Spleen (tissue), 11 donors: ENCODE data around the gene B3GALNT2. TPM values are rescaled to one million over a fixed set of nuclear protein-coding genes. Genes with fewer than 3 reads are reported as not detected.

Experiments
- DNase-seq: peaks from one replicate; pipeline ENCODE4 v3.0.0-alpha.2; 2020
- H3K27ac ChIP-seq, 8 donors: fragments of 200-600 bp; sonication (generic) in 7 of 8; 1 replicate in 4 of 8; 2 replicates in 4 of 8; pipeline versions ENCODE4 v1.5.0 to v1.8.0; 2016 to 2021; ENCODE audit warnings: inconsistent platforms in 4 of 8, mild to moderate bottlenecking in 4 of 8, moderate library complexity in 1 of 8
- H3K27me3 ChIP-seq, 7 donors: fragments of 200-600 bp; sonication (generic) in 6 of 7; replicated peaks in 1 of 7; 1 replicate in 4 of 7; 2 replicates in 3 of 7; pipeline versions ENCODE4 v1.5.0 to v1.8.0; 2016 to 2021; ENCODE audit warnings: inconsistent platforms in 3 of 7, mild to moderate bottlenecking in 1 of 7
- H3K36me3 ChIP-seq, 6 donors: fragments of 200-600 bp; sonication (generic) in 5 of 6; 1 replicate in 4 of 6; 2 replicates in 2 of 6; pipeline versions ENCODE4 v1.5.0 to v1.8.0; 2016 to 2021; ENCODE audit warnings: inconsistent platforms in 2 of 6
- H3K4me1 ChIP-seq, 6 donors: fragments of 200-600 bp; sonication (generic) in 5 of 6; 1 replicate in 3 of 6; 2 replicates in 3 of 6; pipeline versions ENCODE4 v1.5.0 to v1.8.0; 2016 to 2021; ENCODE audit warnings: inconsistent platforms in 3 of 6
- H3K4me3 ChIP-seq, 8 donors: fragments of 200-600 bp; sonication (generic) in 7 of 8; 1 replicate in 4 of 8; 2 replicates in 4 of 8; pipeline versions ENCODE4 v1.5.0 to v1.8.0; 2016 to 2021; ENCODE audit warnings: inconsistent platforms in 4 of 8, mild to moderate bottlenecking in 4 of 8, moderate library complexity in 2 of 8
- H3K9me3 ChIP-seq, 8 donors: fragments of 200-600 bp; sonication (generic) in 7 of 8; 1 replicate in 4 of 8; 2 replicates in 4 of 8; pipeline versions ENCODE4 v1.5.0 to v1.8.0; 2016 to 2021; ENCODE audit warnings: inconsistent platforms in 4 of 8
- CTCF ChIP-seq, 11 experiments: fragments of 200-600 bp in 7 of 11; fragments of 450-650 bp in 4 of 11; sonication (generic) in 4 of 11; IDR thresholded peaks in 8 of 11; conservative IDR thresholded peaks in 3 of 11; 1 replicate in 7 of 11; 2 replicates in 4 of 11; pipeline versions ENCODE4 v1.4.0 to v1.8.0; 2016 to 2021; ENCODE audit warnings: antibody characterized with exemption in 11 of 11, inconsistent platforms in 4 of 11, mild to moderate bottlenecking in 1 of 11
- POLR2A ChIP-seq, 3 donors: fragments of 450-650 bp; IDR thresholded peaks; one replicate each; pipeline ENCODE4 v1.5.1; 2017; ENCODE audit warnings: antibody characterized with exemption in 3 of 3, mild to moderate bottlenecking in 1 of 3
- POLR2AphosphoS5 ChIP-seq, 3 donors: sonication (generic); formaldehyde crosslinking; IDR thresholded peaks; one replicate each; pipeline ENCODE4 v1.5.1; 2017; ENCODE audit warnings: antibody characterized with exemption in 3 of 3
- WGBS, 5 donors: extraction: QIAGEN DNeasy Blood & Tissue Kit in 3 of 5; methylation state at CpG; one replicate each; pipeline versions ENCODE4 v1.1.5 to v1.1.7; 2013 to 2018; 5-methylcytosine and 5-hydroxymethylcytosine counted together
- intact Hi-C: fragments of 100-400 bp; cut with DNase I; formaldehyde crosslinking; loops from one replicate; pipeline ENCODE4 v1.15.0; 2023; ENCODE audit warnings: low total_unique reads
- polyA plus RNA-seq, 3 donors: library from polyadenylated mRNA; stranded (reverse); fragments of 200-250 nt; gene quantifications; one replicate each; pipeline ENCODE4 v1.2.1, GENCODE V29; 2013
- total RNA-seq, 7 donors: library from RNA; depleted of rRNA in 3 of 7; stranded (reverse); fragments of >200 nt in 3 of 7; fragmentation: NEBNext Ultra II Directional in 4 of 7; extraction: Animal tissue kit (Norgen Biotek cat#: 25700) in 4 of 7; gene quantifications; one replicate each; pipeline versions ENCODE4 v1.1.0 to v1.2.1, GENCODE V29; 2016 to 2021
- donor health status: healthy with polysubstance abuse.
- donor health status: DM: no; HTN: no; CAD: no; lungs with moderate emphysema.
- donor health status: DM: no; HTN: no; CAD: no.
- donor health status: Bipolar disorder and iron deficiency.
- donor health status: healthy.
- donor health status: DM: no; HTN: no; CAD: no.
- donor health status: DM: yes; HTN: yes; CAD: no.

The B3GALNT2 gene
- total and polyA plus RNA-seq, 10 donors = 1.1 to 35.1 (median 11.7) TPM

- no peak for DNase-seq
- no peaks in the 10 kb centered on the region for H3K9me3 ChIP-seq
- H3K4me3 ChIP-seq = no peak overlapping the region
- no peaks in the 10 kb centered on the region for H3K4me1 ChIP-seq
- H3K27me3 ChIP-seq = no peaks in the 10 kb centered on the region
- H3K27ac ChIP-seq = no peak overlapping the region
- intact Hi-C loops = no loop called here
- 78 to 93% (median 85%) methylated on average over 5 of the region's 5 CpGs for WGBS, 5 donors
- no peak for TF ChIP-seq POLR2AphosphoS5 (IDR thresholded peaks at IDR 0.05)
- no peak for TF ChIP-seq POLR2A (IDR thresholded peaks at IDR 0.05)
- no peak for TF ChIP-seq CTCF (IDR thresholded peaks at IDR 0.05 in 8 of 11, conservative IDR thresholded peaks at IDR 0.05 in 3 of 11)
- peaks cover 0 to 99% (median 45%) of the 10 kb centered on the region in 6 donors for H3K36me3 ChIP-seq
These were observed 53.8 kb downstream of the B3GALNT2 start for GRCh38 chr1:235450433-235450832.

GRCh38 chr1:235448616-235449015 is 55.6 kb downstream of the B3GALNT2 start:
- 85 to 91% (median 90%) methylated on average over 7 of the region's 7 CpGs for WGBS, 5 donors

GRCh38 chr1:235442788-235443429 is 61.3 kb downstream of the B3GALNT2 start:
- Histone ChIP-seq H3K4me1 (no peaks in the 10 kb centered on the region), H3K4me3 (no peak overlapping the region), H3K36me3 (peaks cover 0 to 100% (median 83%) of the 10 kb centered on the region in 6 donors), H3K27me3 (no peaks in the 10 kb centered on the region), H3K27ac (no peak overlapping the region), H3K9me3 (no peaks in the 10 kb centered on the region)
- DNase-seq = no peak
- no peak for TF ChIP-seq POLR2AphosphoS5 (IDR thresholded peaks at IDR 0.05)
- TF ChIP-seq CTCF (IDR thresholded peaks at IDR 0.05 in 8 of 11, conservative IDR thresholded peaks at IDR 0.05 in 3 of 11) = no peak
- no peak for TF ChIP-seq POLR2A (IDR thresholded peaks at IDR 0.05)
- intact Hi-C loops = no loop called here
- 82 to 93% (median 90%) methylated on average over 9 of the region's 9 CpGs for WGBS, 5 donors

More at GRCh38 chr1:235448616-235449015, 55.6 kb downstream of the B3GALNT2 start:
- Histone ChIP-seq H3K27me3 (no peaks in the 10 kb centered on the region), H3K4me1 (no peaks in the 10 kb centered on the region), H3K36me3 (peaks cover 0 to 100% (median 59%) of the 10 kb centered on the region in 6 donors), H3K9me3 (no peaks in the 10 kb centered on the region), H3K27ac (no peak overlapping the region), H3K4me3 (no peak overlapping the region)
- intact Hi-C loops = no loop called here
- TF ChIP-seq POLR2AphosphoS5 (IDR thresholded peaks at IDR 0.05) = no peak
- TF ChIP-seq POLR2A (IDR thresholded peaks at IDR 0.05) = no peak
- TF ChIP-seq CTCF (IDR thresholded peaks at IDR 0.05 in 8 of 11, conservative IDR thresholded peaks at IDR 0.05 in 3 of 11) = no peak
- no peak for DNase-seq

GRCh38 chr1:235441159-235441685 is 63.0 kb downstream of the B3GALNT2 start:
- no peak overlapping the region for H3K4me3 ChIP-seq
- H3K9me3 ChIP-seq = no peaks in the 10 kb centered on the region
- H3K27me3 ChIP-seq = no peaks in the 10 kb centered on the region
- intact Hi-C loops = no loop called here
- H3K36me3 ChIP-seq = peaks cover 0 to 100% (median 86%) of the 10 kb centered on the region in 6 donors
- no peaks in the 10 kb centered on the region for H3K4me1 ChIP-seq
- DNase-seq = no peak
- no peak overlapping the region for H3K27ac ChIP-seq
- 82 to 96% (median 94%) methylated on average over 6 of the region's 6 CpGs for WGBS, 5 donors
- TF ChIP-seq POLR2AphosphoS5 (IDR thresholded peaks at IDR 0.05) = no peak
- no peak for TF ChIP-seq POLR2A (IDR thresholded peaks at IDR 0.05)
- no peak for TF ChIP-seq CTCF (IDR thresholded peaks at IDR 0.05 in 8 of 11, conservative IDR thresholded peaks at IDR 0.05 in 3 of 11)
